Muscle layer of duodenum (tissue), 2 donors: ENCODE measurements around the gene LRRC45.
A peak's percentile ranks its signal among the peaks of the same experiment; 100 is the strongest.
"Not testable (repeated sequence)": the region's sequence is repeated elsewhere in the genome, so short reads cannot be mapped to it uniquely, and the experiment has no call there.

Experiments
- H3K27ac ChIP-seq: one replicate; pipeline ENCODE4 v1.7.0; 2013; ENCODE audit warnings: mild to moderate bottlenecking, low read length
- H3K27me3 ChIP-seq: one replicate; pipeline ENCODE4 v1.7.0; 2013; ENCODE audit warnings: low read depth, mild to moderate bottlenecking, control low read depth, low read length
- H3K36me3 ChIP-seq, 2 donors: one replicate each; pipeline ENCODE4 v1.7.0; 2013; ENCODE audit warnings: low read length in 2 of 2, control low read depth in 1 of 2, mild to moderate bottlenecking in 1 of 2; ENCODE audit not compliant: insufficient read depth in 2 of 2, control insufficient read depth in 1 of 2
- H3K4me1 ChIP-seq, 2 donors: one replicate each; pipeline ENCODE4 v1.7.0; 2013; ENCODE audit warnings: low read length in 2 of 2, mild to moderate bottlenecking in 2 of 2, control low read depth in 1 of 2, moderate library complexity in 1 of 2; ENCODE audit not compliant: insufficient read depth in 2 of 2, control insufficient read depth in 1 of 2
- H3K4me3 ChIP-seq, 2 donors: one replicate each; pipeline ENCODE4 v1.7.0; 2013; ENCODE audit warnings: low read length in 2 of 2, low read depth in 1 of 2, mild to moderate bottlenecking in 1 of 2
- H3K9me3 ChIP-seq, 2 donors: one replicate each; pipeline ENCODE4 v1.7.0; 2013; ENCODE audit warnings: low read length in 2 of 2, control low read depth in 1 of 2, mild to moderate bottlenecking in 1 of 2; ENCODE audit not compliant: control insufficient read depth in 1 of 2
- donor health status: healthy.

The LRRC45 gene

DNA sequence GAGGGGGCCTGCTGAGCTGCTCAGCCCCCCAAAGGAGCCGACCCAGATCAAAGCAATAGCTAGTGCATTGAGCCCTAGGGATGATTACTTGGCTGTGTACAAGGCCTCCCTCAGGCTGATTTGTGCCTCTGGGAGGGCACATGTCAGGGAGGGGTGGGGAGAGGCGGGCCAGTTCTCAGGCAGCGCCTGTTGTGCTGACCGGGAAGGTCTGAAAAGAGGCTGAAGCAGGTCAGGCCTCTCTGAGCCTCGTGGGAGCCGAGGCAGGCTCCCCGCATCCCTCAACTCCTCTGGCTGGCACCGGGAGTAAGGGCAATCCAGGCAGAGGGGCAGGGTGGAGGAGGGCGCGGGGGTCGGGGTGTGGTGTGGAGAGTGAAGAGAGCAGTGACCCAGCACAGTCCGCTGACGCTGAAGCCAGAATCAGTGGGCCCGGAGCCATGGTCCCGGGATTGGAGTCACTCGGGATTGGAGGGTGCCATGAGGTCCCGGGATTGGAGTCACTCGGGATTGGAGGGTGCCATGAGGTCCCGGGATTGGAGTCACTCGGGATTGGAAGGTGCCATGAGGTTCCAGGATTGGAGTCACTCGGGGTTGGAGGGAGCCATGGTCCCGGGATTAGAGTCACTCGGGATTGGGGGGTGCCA is 11.4 kb downstream of the LRRC45 start:
- no peak overlapping the region for H3K4me3 ChIP-seq
- H3K36me3 ChIP-seq: no peaks in the 10 kb centered on the region
- no peak overlapping the region for H3K27ac ChIP-seq
- H3K27me3 ChIP-seq: no peaks in the 10 kb centered on the region
- peaks cover 8 to 36% of the 10 kb centered on the region in 2 donors for H3K4me1 ChIP-seq
- no peaks in the 10 kb centered on the region for H3K9me3 ChIP-seq

DNA sequence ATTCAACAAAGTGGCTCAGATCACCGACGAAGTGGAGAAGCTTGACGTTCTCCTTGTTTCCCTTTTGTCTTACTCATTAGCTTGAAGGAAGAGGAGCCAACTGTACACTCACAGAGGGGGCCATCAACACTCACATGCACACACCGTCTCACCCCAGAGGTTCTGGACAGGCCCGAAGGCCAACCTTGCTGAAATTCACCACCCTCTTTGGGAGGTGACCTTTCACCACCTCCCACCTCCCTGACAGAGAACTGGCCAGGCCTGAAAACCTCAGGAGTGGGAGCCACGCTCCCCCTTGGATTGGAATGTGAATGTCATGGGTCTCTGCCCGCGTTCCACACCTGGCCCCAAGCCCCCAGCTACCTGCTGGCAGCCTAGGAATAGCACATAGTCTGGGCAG is 12.4 kb downstream of the LRRC45 start:
- H3K27ac ChIP-seq: no peak overlapping the region
- H3K27me3 ChIP-seq: no peaks in the 10 kb centered on the region
- no peaks in the 10 kb centered on the region for H3K36me3 ChIP-seq
- no peaks in the 10 kb centered on the region for H3K9me3 ChIP-seq
- peaks cover 8 to 30% of the 10 kb centered on the region in 2 donors for H3K4me1 ChIP-seq
- H3K4me3 ChIP-seq: no peak overlapping the region

DNA sequence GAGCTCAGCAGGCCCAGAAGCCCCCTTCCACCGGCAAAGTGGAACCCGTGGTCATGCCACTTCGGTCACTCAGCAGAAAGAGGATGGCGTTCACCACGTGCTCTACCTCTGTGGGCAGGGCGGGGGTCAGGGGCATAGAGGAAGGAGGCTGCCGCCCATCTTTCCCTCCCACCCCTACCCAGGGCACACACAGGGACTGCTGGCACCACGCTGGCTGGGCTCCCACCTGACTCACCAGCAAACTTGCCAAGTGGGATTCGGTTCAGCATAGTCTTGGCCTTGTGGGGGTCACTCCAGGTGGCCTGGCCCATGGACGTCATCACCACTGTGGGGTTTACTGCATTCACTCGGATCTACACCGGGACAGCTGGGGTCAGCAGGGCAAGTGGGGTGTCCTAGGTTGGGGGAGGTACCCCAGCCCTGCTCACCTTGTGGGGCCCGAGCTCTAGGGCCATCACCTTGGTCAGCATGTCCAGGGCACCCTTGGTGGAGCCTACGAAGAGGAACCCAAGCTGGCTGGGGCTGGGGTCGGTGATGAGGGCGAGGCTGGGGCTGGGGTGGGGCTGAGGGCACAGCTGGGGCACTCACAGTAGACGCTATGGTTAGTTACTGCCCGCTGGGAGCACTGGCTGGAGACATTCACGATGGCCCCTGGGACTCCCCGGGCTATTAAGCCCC is 13.0 kb downstream of the LRRC45 start:
- Histone ChIP-seq H3K27ac (no peak overlapping the region), H3K36me3 (no peaks in the 10 kb centered on the region), H3K4me1 (peaks cover 8 to 24% of the 10 kb centered on the region in 2 donors), H3K9me3 (no peaks in the 10 kb centered on the region), H3K27me3 (no peaks in the 10 kb centered on the region), H3K4me3 (peak overlapping the region in 1 of 2 donors; percentile 73)

DNA sequence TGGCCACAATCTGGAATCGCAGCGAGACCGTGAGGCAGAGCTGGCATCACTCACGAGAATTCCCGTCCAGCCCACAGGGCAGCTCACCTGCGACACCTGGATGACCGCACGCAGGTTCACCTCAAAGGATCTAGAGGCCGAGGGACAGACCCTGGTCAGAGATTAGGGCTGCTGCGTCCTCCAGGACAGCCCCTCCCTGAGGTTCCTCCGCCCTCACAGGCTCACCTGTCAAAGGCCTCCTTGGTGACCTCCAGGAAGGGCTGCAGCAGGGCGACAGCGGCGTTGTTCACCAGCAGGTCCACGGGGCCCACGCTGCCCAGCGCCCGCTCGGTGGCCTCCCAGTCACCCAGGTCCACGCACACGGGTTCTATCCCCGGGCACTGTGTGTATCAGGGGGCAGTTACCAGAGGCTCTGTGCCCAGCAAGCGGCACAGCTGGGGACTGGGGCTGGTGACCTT is 13.6 kb downstream of the LRRC45 start:
- no peaks in the 10 kb centered on the region for H3K9me3 ChIP-seq
- H3K4me3 ChIP-seq: peak overlapping the region; percentile 64 to 73
- H3K27ac ChIP-seq: peak overlapping the region; percentile 51
- peaks cover 8 to 23% of the 10 kb centered on the region in 2 donors for H3K4me1 ChIP-seq
- no peaks in the 10 kb centered on the region for H3K36me3 ChIP-seq
- no peaks in the 10 kb centered on the region for H3K27me3 ChIP-seq

DNA sequence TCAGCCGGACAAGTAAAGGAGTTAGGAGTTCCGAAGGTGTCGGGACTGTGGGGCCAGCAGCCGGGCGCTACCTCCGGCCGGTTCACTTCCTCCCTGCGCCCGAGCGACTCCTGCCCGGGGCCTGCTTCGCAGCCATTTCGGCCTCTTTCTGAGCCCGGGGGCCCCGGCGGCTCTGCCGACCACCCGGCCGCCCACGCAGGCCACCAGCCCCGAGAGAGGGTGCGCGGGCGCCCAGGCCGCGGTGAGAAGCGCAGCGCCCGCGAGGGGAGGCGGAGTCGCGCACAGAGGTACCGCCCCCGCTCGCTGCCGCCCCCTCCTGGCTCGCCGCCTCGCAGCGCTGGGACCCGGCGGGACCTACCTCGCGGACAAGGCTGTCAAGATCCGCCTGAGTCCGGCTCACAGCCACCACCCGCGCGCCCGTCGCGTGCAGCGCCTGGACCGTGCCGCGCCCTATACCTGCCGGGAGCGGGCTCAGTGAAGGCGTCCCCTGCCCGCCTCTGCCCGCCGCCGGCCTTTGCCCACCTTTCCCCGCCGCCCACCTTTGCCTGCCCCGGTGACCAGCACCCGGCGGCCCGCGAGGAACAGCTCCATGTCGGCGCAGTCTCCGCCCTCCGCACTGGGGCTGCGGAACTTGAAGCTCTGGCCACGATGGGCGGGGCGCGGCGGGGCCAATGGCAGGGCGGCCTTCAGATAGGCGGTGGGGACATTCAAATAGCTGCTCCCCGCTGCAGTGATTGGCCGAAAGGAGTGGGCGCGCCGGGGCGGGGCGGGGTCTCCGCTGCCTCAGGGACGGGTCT is 14.2 kb downstream of the LRRC45 start, which contains the start of gene DCXR:
DCXR (minus strand) TSS at position 606 of the 797 bp plus-strand sequence; CDS start at position 591, 15 bp downstream.
- H3K36me3 ChIP-seq: no peaks in the 10 kb centered on the region
- H3K4me1 ChIP-seq: peaks cover 8 to 18% of the 10 kb centered on the region in 2 donors
- peak within 1 kb of the TSS; percentile 64 to 73 for H3K4me3 ChIP-seq
- H3K27me3 ChIP-seq: no peaks in the 10 kb centered on the region
- no peaks in the 10 kb centered on the region for H3K9me3 ChIP-seq
- peak within 1 kb of the TSS; percentile 51 for H3K27ac ChIP-seq

DNA sequence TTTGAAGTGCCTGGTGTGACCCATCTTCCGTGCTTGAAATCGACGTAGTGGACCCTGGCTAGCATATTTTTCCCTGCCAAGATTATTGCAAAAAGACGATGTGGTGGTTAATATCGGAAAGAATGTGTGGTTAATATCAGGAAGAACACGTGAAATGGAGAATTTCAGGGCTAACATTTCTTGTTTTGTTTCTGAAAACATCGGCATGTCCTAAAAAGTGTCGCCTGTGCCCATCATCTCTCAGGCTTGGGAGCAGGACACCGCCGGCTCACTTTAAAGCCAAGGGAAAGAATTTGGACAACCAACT is 14.7 kb downstream of the LRRC45 start:
- Histone ChIP-seq H3K36me3 (no peaks in the 10 kb centered on the region), H3K4me3 (peak overlapping the region; percentile 59 to 73), H3K27me3 (no peaks in the 10 kb centered on the region), H3K9me3 (no peaks in the 10 kb centered on the region), H3K27ac (no peak overlapping the region), H3K4me1 (peaks cover 8 to 17% of the 10 kb centered on the region in 2 donors)

DNA sequence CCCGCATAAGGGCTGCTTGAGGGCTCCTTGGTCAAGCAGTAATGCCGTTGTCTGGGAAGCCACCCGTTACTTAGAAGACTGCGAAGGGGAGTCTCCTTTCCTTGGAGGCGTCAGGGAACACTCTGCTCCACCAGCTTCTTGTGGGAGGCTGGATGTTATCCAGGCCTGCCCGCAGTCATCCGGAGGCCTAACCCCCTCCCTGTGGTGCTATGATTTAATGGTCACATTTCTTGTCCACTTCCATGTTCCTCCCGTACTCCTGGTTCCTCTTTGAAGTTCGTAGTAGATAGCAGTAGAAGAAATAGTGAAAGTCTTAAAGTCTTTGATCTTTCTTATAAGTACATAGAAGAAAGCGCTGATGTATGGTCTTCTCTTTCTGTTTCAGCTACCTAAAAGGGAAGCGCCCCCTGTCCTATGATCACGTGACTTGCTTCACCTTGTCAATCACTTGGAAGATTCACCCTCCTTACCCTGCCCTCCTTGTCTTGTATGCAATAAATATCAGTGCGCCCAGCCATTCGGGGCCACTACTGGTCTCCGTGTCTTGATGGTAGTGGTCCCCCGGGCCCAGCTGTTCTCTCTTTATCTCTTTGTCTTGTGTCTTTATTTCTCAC is 15.8 kb downstream of the LRRC45 start:
- not testable (repeated sequence) for H3K36me3 ChIP-seq, H3K27ac ChIP-seq, H3K9me3 ChIP-seq, H3K4me3 ChIP-seq, H3K27me3 ChIP-seq
- H3K4me1 ChIP-seq: peaks cover 8 to 17% of the 10 kb centered on the region in 2 donors

DNA sequence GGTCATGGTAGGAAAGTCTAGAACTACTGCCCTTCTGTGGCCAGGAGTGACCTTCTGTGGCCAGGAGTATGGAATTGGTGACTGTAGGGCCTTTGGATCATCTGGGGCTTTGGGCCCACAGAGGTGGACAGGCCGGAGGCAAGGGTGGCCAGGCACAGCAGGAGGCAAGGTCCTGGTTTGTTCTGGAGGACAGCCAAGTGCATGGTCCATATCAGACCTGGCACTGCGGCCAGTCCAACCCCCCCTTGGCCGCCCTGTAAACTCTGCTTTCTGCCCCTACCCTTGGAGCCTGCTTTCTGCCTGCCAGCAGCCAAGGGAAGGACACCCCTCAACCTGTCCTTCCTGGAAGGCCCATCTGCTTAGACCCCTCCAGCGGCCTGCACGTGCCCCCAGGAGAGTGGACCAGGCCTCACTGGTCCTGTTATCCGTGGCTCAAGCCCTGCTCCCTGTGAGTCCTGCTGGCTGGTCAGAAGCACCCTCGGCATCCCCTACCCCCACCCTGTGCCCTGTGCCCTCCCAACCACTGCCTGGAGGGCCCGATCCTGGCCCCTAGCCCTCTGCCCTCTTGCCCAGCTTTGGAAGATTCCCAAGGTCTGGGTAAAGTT is 16.7 kb downstream of the LRRC45 start:
- no peaks in the 10 kb centered on the region for H3K9me3 ChIP-seq
- peaks cover 8 to 17% of the 10 kb centered on the region in 2 donors for H3K4me1 ChIP-seq
- no peaks in the 10 kb centered on the region for H3K27me3 ChIP-seq
- no peak overlapping the region for H3K4me3 ChIP-seq
- H3K36me3 ChIP-seq: no peaks in the 10 kb centered on the region
- H3K27ac ChIP-seq: no peak overlapping the region

DNA sequence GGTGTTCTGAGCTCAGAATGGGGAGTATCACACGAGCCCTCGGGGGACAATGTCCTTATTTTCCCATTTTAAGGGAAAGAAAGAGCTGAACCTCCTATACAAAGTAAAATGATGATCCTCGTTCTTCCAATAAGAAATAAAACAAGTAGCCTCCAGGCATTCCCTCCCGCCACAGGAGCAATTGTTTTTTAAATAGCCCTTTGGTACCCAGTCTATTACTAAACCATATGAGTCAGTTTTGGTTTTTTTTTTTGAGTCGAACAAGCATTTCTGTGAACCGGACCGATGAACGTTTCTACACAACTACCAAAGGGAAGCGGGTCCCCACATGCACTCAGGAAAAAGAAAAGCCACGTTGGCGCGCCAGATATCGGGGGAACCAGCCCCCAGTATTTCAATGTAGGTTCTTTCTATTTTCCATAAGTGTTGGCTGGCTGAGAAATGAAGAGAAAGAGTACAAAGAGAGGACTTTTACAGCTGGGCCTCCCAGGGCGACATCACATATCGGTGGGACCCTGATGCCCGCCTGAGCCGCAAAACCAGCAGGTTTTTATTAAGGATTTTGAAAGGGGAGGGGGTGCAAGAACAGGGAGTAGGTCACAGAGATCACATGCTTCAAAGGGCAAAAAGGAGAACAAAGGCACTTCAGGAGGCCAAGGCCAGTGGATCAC is 18.2 kb downstream of the LRRC45 start:
- peaks cover 8 to 12% of the 10 kb centered on the region in 2 donors for H3K4me1 ChIP-seq
- no peaks in the 10 kb centered on the region for H3K36me3 ChIP-seq
- no peaks in the 10 kb centered on the region for H3K9me3 ChIP-seq
- no peaks in the 10 kb centered on the region for H3K27me3 ChIP-seq
- no peak overlapping the region for H3K4me3 ChIP-seq
- no peak overlapping the region for H3K27ac ChIP-seq

DNA sequence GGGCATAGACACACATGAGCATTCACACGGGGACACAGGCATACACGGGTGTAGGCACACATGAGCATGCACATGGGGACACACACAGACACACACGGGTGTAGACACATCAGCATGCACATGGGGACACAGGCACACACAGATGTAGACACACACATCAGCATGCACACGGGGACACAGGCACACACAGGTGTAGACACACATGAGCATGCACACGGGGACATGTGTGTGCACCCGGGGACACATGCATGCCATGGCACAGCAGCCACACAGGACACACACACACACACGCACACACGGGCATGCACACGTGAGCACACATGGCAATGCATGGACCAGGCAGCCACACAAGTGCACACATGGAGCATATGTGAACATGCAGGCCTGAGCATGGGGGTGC is 19.5 kb downstream of the LRRC45 start:
- peaks cover 5 to 8% of the 10 kb centered on the region in 2 donors for H3K36me3 ChIP-seq
- H3K27ac ChIP-seq: no peak overlapping the region
- H3K4me3 ChIP-seq: no peak overlapping the region
- H3K27me3 ChIP-seq: no peaks in the 10 kb centered on the region
- peaks cover 4 to 5% of the 10 kb centered on the region in 2 donors for H3K4me1 ChIP-seq
- H3K9me3 ChIP-seq: no peaks in the 10 kb centered on the region
